Endothelial cell of umbilical vein (primary cell): Measurements from ENCODE around the gene SH3BP5. TPM values are rescaled to one million over a fixed set of nuclear protein-coding genes. Genes with fewer than 3 reads are reported as not detected.
A peak's percentile ranks its signal among the peaks of the same experiment; 100 is the strongest.

ENCODE experiments used
- BruUV-seq: library from RNA; stranded (reverse); fragments of 400-500 nt; replicated peaks from 2 replicates; lab custom pipeline; 2021; lab: Mats Ljungman, UMichigan
- CTCF ChIA-PET: fragments of 300-600, 350-600 bp; sonication (Branson Sonifier 250); formaldehyde crosslinking; loops from one replicate; lab custom pipeline; 2021; ENCODE audit warnings: antibody characterized with exemption, inconsistent platforms; lab: Charles Lee
- POLR2A ChIA-PET: fragments of 300-600, 350-600 bp; sonication (Branson Sonifier 250); formaldehyde crosslinking; loops from one replicate; lab custom pipeline; 2021; ENCODE audit warnings: antibody characterized with exemption, inconsistent platforms; lab: Charles Lee
- DNase-seq: peaks from one replicate; pipeline ENCODE4 v3.0.0-alpha.2; 2011; ENCODE audit warnings: low read depth, low spot score
- FAIRE-seq: peaks from 2 replicates; lab custom pipeline; 2011; peaks lifted over from hg19 to GRCh38; lab: Jason Lieb, UNC
- H2AFZ ChIP-seq: 2 replicates; pipeline ENCODE4 v1.6.0; 2012; ENCODE audit warnings: low read depth, low read length, control low read depth, inconsistent platforms
- H3K27ac ChIP-seq: 2 replicates; pipeline ENCODE4 v1.5.1; 2011; ENCODE audit warnings: low read depth, mild to moderate bottlenecking, control low read depth, low read length, moderate library complexity; ENCODE audit not compliant: insufficient read depth
- H3K27me3 ChIP-seq, 2 experiments: 2 replicates each; pipeline versions ENCODE4 v1.6.0 to v1.6.1; 2011; ENCODE audit warnings: low read length in 2 of 2, mixed read lengths in 1 of 2; ENCODE audit not compliant: control insufficient read depth in 2 of 2, insufficient read depth in 2 of 2
- H3K36me3 ChIP-seq, 2 experiments: 2 replicates in 1 of 2; 3 replicates in 1 of 2; pipeline ENCODE4 v1.5.1; 2011; ENCODE audit warnings: low read length in 2 of 2, mild to moderate bottlenecking in 1 of 2, moderate library complexity in 1 of 2; ENCODE audit not compliant: control insufficient read depth in 2 of 2, insufficient read depth in 2 of 2; ENCODE audit errors: extremely low read depth in 1 of 2
- H3K4me1 ChIP-seq: 3 replicates; pipeline ENCODE4 v1.5.1; 2011; ENCODE audit warnings: mild to moderate bottlenecking, low read length; ENCODE audit not compliant: control insufficient read depth, insufficient read depth; ENCODE audit errors: extremely low read depth
- H3K4me2 ChIP-seq: 2 replicates; pipeline ENCODE4 v1.6.1; 2011; ENCODE audit warnings: low read length, control low read depth, mixed read lengths; ENCODE audit not compliant: insufficient read depth
- H3K4me3 ChIP-seq, 3 experiments: fragments of 200-600 bp in 1 of 3; sonication (generic), shearing (Covaris generic) in 1 of 3; replicated peaks in 1 of 3; 2 replicates each; pipeline ENCODE4 v1.5.1; 2011 to 2016; ENCODE audit warnings: control low read depth in 3 of 3, low read length in 3 of 3, mild to moderate bottlenecking in 2 of 3, inconsistent platforms in 1 of 3, low read depth in 1 of 3, moderate library complexity in 1 of 3; ENCODE audit not compliant: insufficient read depth in 1 of 3
- H3K79me2 ChIP-seq: 2 replicates; pipeline ENCODE4 v1.6.0; 2012; ENCODE audit warnings: low read length, inconsistent platforms; ENCODE audit not compliant: control insufficient read depth, insufficient read depth
- H3K9ac ChIP-seq: replicated peaks from 2 replicates; pipeline ENCODE3; 2011; ENCODE audit warnings: low read length, control low read depth; ENCODE audit not compliant: insufficient read depth; ENCODE audit errors: extremely low read depth
- H3K9me1 ChIP-seq: replicated peaks from 3 replicates; pipeline ENCODE4 v1.6.0; 2011; ENCODE audit warnings: mild to moderate bottlenecking, low read length; ENCODE audit not compliant: control insufficient read depth, insufficient read depth; ENCODE audit errors: extremely low read depth
- H3K9me3 ChIP-seq: replicated peaks from 2 replicates; pipeline ENCODE4 v1.5.1; 2012; ENCODE audit warnings: low read length, inconsistent platforms; ENCODE audit not compliant: control insufficient read depth, insufficient read depth
- H4K20me1 ChIP-seq: replicated peaks from 2 replicates; pipeline ENCODE3; 2011; ENCODE audit warnings: mild to moderate bottlenecking, low read length; ENCODE audit not compliant: control insufficient read depth, insufficient read depth; ENCODE audit errors: extremely low read depth
- CTCF ChIP-seq, 2 donors: IDR thresholded peaks; 1 replicate in 1 of 2; 2 replicates in 1 of 2; pipeline ENCODE4 v1.5.1; 2011; ENCODE audit warnings: low read length in 2 of 2, mild to moderate bottlenecking in 2 of 2, moderate library complexity in 2 of 2, control low read depth in 1 of 2, inconsistent platforms in 1 of 2, low read depth in 1 of 2; ENCODE audit not compliant: insufficient read depth in 1 of 2; ENCODE audit errors: extremely low read depth in 1 of 2
- EZH2 ChIP-seq: IDR thresholded peaks from 2 replicates; pipeline ENCODE4 v1.6.1; 2012; ENCODE audit warnings: borderline replicate concordance, low read depth, mild to moderate bottlenecking, moderate library complexity, low read length, inconsistent platforms; ENCODE audit not compliant: severe bottlenecking
- FOS ChIP-seq: IDR thresholded peaks from 2 replicates; pipeline ENCODE4 v1.6.1; 2011; ENCODE audit warnings: mild to moderate bottlenecking, low read length, moderate library complexity, borderline replicate concordance; ENCODE audit not compliant: insufficient read depth
- GATA2 ChIP-seq: IDR thresholded peaks from 2 replicates; pipeline ENCODE4 v1.7.0; 2011; ENCODE audit warnings: low read depth, mild to moderate bottlenecking, moderate library complexity, mixed read lengths, low read length; ENCODE audit not compliant: insufficient read length, insufficient read depth
- JUN ChIP-seq: IDR thresholded peaks from 2 replicates; pipeline ENCODE4 v1.6.1; 2011; ENCODE audit warnings: borderline replicate concordance, low read depth; ENCODE audit not compliant: insufficient read length, insufficient read depth
- MAX ChIP-seq: IDR thresholded peaks from 2 replicates; pipeline ENCODE4 v1.6.1; 2011; ENCODE audit not compliant: insufficient read depth, insufficient read length
- MYC ChIP-seq: IDR thresholded peaks from one replicate; pipeline ENCODE4 v1.6.1; 2011; ENCODE audit warnings: mild to moderate bottlenecking, low read depth, low read length
- POLR2A ChIP-seq: IDR thresholded peaks from 2 replicates; pipeline ENCODE4 v1.6.1; 2012; ENCODE audit warnings: low read depth, mild to moderate bottlenecking, control low read depth, low read length
- POLR2AphosphoS5 ChIP-seq: IDR thresholded peaks from 2 replicates; pipeline ENCODE4 v1.6.1; 2012; ENCODE audit warnings: low read depth, mild to moderate bottlenecking, control low read depth, low read length, moderate library complexity; ENCODE audit not compliant: insufficient read depth
- dilution Hi-C: fragments of 300-500 bp; cut with MboI; formaldehyde crosslinking; loops from one replicate; pipeline ENCODE4 v1.15.0; 2019; ENCODE audit warnings: low sequenced_read_pairs; ENCODE audit not compliant: extremely low pct_ligation_motif_present
- intact Hi-C: fragments of 100-400 bp; cut with micrococcal nuclease; formaldehyde crosslinking; loops from one replicate; pipeline ENCODE4 v1.10.0; 2022
- polyA plus RNA-seq, 4 experiments: library from polyadenylated mRNA; depleted of rRNA in 3 of 4; stranded (reverse) in 3 of 4; unstranded in 1 of 4; fragments of >200 nt; gene quantifications; 2 replicates each; pipeline versions ENCODE4 v1.2.1 to v1.2.3, GENCODE V29; 2011 to 2012; ENCODE audit warnings: missing spikeins in 1 of 4
- total RNA-seq: library from RNA; stranded (reverse); gene quantifications from 2 replicates; pipeline ENCODE4 v1.2.3, GENCODE V29; 2021

SH3BP5 gene
- total and polyA plus RNA-seq, 2 donors (not counting 3 experiments of a cell fraction or from before 2014, with no cell fraction given), result 35.3 to 76.3 TPM

- peak; percentile 94 for DNase-seq
- no TSS peak for BruUV-seq
- peak overlapping the region; percentile 75 for H3K27ac ChIP-seq
- POLR2A ChIA-PET, result no interaction called here
- intact Hi-C loops, result loop anchor here (1.0 kb wide), 5 partner anchors 8 to 78 kb away; no protein-coding TSS in a partner anchor
- no peaks in the 10 kb centered on the region for H3K9me3 ChIP-seq
- peak overlapping the region; percentile 19 for H3K9ac ChIP-seq
- H3K79me2 ChIP-seq, result peaks cover 43% of the 10 kb centered on the region
- CTCF ChIA-PET, result interaction anchor here (1.1 to 4.1 kb wide), 10 partner anchors 9 to 105 kb away, joined by 4 to 46 read pairs (median 5); partner anchors contain the start of gene SH3BP5
- H4K20me1 ChIP-seq, result no peaks in the 10 kb centered on the region
- H3K4me1 ChIP-seq, result peaks cover 41% of the 10 kb centered on the region
- H2AFZ ChIP-seq, result no peak overlapping the region
- peak; percentile 99 for TF ChIP-seq JUN
- no peak for TF ChIP-seq MAX
- no peak for TF ChIP-seq MYC
- TF ChIP-seq CTCF (IDR thresholded peaks at IDR 0.05; ENCODE audit: extremely low read depth in 1 of 2, insufficient read depth in 1 of 2, low read depth in 1 of 2, low read length in 2 of 2), result no peak
- peak; percentile 98 for TF ChIP-seq GATA2
- TF ChIP-seq EZH2, result no peak
- peak; percentile 99 for TF ChIP-seq FOS
- TF ChIP-seq POLR2A, result no peak
- peak; percentile 89 for TF ChIP-seq POLR2AphosphoS5
- FAIRE-seq, result peak; percentile 94
- H3K27me3 ChIP-seq, result no peaks in the 10 kb centered on the region
- H3K4me2 ChIP-seq, result peak overlapping the region; percentile 6
- no peak overlapping the region for H3K4me3 ChIP-seq
- dilution Hi-C loops, result no loop called here
- H3K36me3 ChIP-seq, result peaks cover 0 to 17% of the 10 kb centered on the region in 2 experiments
- H3K9me1 ChIP-seq, result no peaks in the 10 kb centered on the region
Measured at GRCh38 chr3:15300323-15301078, 31.9 kb downstream of the SH3BP5 start.
